ENCODE data around the gene PLA2G3. TPM values are rescaled to one million over a fixed set of nuclear protein-coding genes. Genes with fewer than 3 reads are reported as not detected.
A peak's percentile ranks its signal among the peaks of the same experiment; 100 is the strongest.

Gene PLA2G3
- polyA plus RNA-seq, 1 donor (not counting 4 experiments of a cell fraction or from before 2014, with no cell fraction given): 0.38 TPM

- no peaks in the 10 kb centered on the region for H3K9me3 ChIP-seq (ENCODE audit: control insufficient read depth, low read depth, low read length)
- no peaks in the 10 kb centered on the region for H3K9me1 ChIP-seq (ENCODE audit: control insufficient read depth, extremely low read depth, insufficient read depth, low read length)
- peak overlapping the region; percentile 80 for H2AFZ ChIP-seq (ENCODE audit: control insufficient read depth, low read length)
- peaks cover 17 to 22% of the 10 kb centered on the region in 2 experiments for H3K36me3 ChIP-seq (ENCODE audit: control insufficient read depth in 2 of 2, extremely low read depth in 1 of 2, insufficient read depth in 2 of 2, low read length in 2 of 2)
- peaks cover 10% of the 10 kb centered on the region for H3K4me1 ChIP-seq (ENCODE audit: control insufficient read depth, extremely low read depth, insufficient read depth, low read length)
- H3K4me3 ChIP-seq (ENCODE audit: control insufficient read depth in 2 of 3, extremely low read depth in 1 of 3, insufficient read depth in 2 of 3, low read depth in 1 of 3, low read length in 3 of 3): peak overlapping the region; percentile 34 to 61 (median 54)
- DNase-seq (ENCODE audit: low read depth, low spot score) (no peak), FAIRE-seq (no peak)
- TF ChIP-seq EZH2 (IDR thresholded peaks at IDR 0.05; ENCODE audit: low read length) (no peak), CTCF (optimal IDR thresholded peaks at IDR 0.05 in 1 of 3, IDR thresholded peaks at IDR 0.05 in 1 of 3, conservative IDR thresholded peaks at IDR 0.05 in 1 of 3; ENCODE audit: extremely low read depth in 1 of 3, insufficient read depth in 2 of 3, low read length in 3 of 3) (no peak)
- H3K9ac ChIP-seq (ENCODE audit: control insufficient read depth, extremely low read depth, insufficient read depth, low read length): peak overlapping the region; percentile 80
- H3K27me3 ChIP-seq (ENCODE audit: control insufficient read depth, extremely low read depth, insufficient read depth, low read length): no peaks in the 10 kb centered on the region
- H3K4me2 ChIP-seq (ENCODE audit: control insufficient read depth, extremely low read depth, insufficient read depth, low read depth, low read length): peak overlapping the region; percentile 77
- no peaks in the 10 kb centered on the region for H3K79me2 ChIP-seq (ENCODE audit: control insufficient read depth, insufficient read depth, low read length)
- dilution Hi-C loops (cut with MboI; ENCODE audit: extremely low pct_ligation_motif_present, low sequenced_read_pairs): no loop called here
- peak overlapping the region; percentile 78 for H3K27ac ChIP-seq (ENCODE audit: control insufficient read depth, insufficient read depth, low read length)
- peaks cover 14% of the 10 kb centered on the region for H4K20me1 ChIP-seq (ENCODE audit: control insufficient read depth, extremely low read depth, insufficient read depth, low read length)
Observed at GRCh38 chr22:31106731-31107177, 33.6 kb downstream of the PLA2G3 start.

- Histone ChIP-seq H3K4me3 (ENCODE audit: control insufficient read depth in 2 of 3, extremely low read depth in 1 of 3, insufficient read depth in 2 of 3, low read depth in 1 of 3, low read length in 3 of 3) (no peak overlapping the region), H3K4me1 (ENCODE audit: control insufficient read depth, extremely low read depth, insufficient read depth, low read length) (peaks cover 10% of the 10 kb centered on the region), H3K36me3 (ENCODE audit: control insufficient read depth in 2 of 2, extremely low read depth in 1 of 2, insufficient read depth in 2 of 2, low read length in 2 of 2) (peaks cover 22 to 26% of the 10 kb centered on the region in 2 experiments), H4K20me1 (ENCODE audit: control insufficient read depth, extremely low read depth, insufficient read depth, low read length) (peaks cover 16% of the 10 kb centered on the region), H3K9me3 (ENCODE audit: control insufficient read depth, low read depth, low read length) (no peaks in the 10 kb centered on the region), H2AFZ (ENCODE audit: control insufficient read depth, low read length) (no peak overlapping the region), H3K4me2 (ENCODE audit: control insufficient read depth, extremely low read depth, insufficient read depth, low read depth, low read length) (peak overlapping the region; percentile 77), H3K9ac (ENCODE audit: control insufficient read depth, extremely low read depth, insufficient read depth, low read length) (peak overlapping the region; percentile 80), H3K79me2 (ENCODE audit: control insufficient read depth, insufficient read depth, low read length) (no peaks in the 10 kb centered on the region), H3K9me1 (ENCODE audit: control insufficient read depth, extremely low read depth, insufficient read depth, low read length) (no peaks in the 10 kb centered on the region), H3K27me3 (ENCODE audit: control insufficient read depth, extremely low read depth, insufficient read depth, low read length) (no peaks in the 10 kb centered on the region), H3K27ac (ENCODE audit: control insufficient read depth, insufficient read depth, low read length) (peak overlapping the region; percentile 78)
- TF ChIP-seq EZH2 (IDR thresholded peaks at IDR 0.05; ENCODE audit: low read length) (no peak), CTCF (optimal IDR thresholded peaks at IDR 0.05 in 1 of 3, IDR thresholded peaks at IDR 0.05 in 1 of 3, conservative IDR thresholded peaks at IDR 0.05 in 1 of 3; ENCODE audit: extremely low read depth in 1 of 3, insufficient read depth in 2 of 3, low read length in 3 of 3) (peak in 1 of 3 experiments; percentile 11)
- DNase-seq (ENCODE audit: low read depth, low spot score): no peak
- FAIRE-seq: no peak
- dilution Hi-C loops (cut with MboI; ENCODE audit: extremely low pct_ligation_motif_present, low sequenced_read_pairs): no loop called here
Observed at GRCh38 chr22:31106001-31106571, 34.2 kb downstream of the PLA2G3 start.
